Gastroesophageal sphincter (tissue), 3 donors: ENCODE data around the gene BABAM2.

Experiments used
- CTCF ChIP-seq, 4 experiments: fragments of 200-600 bp in 2 of 4; fragments of 450-650 bp in 2 of 4; sonication (generic) in 1 of 4; IDR thresholded peaks; one replicate each; pipeline ENCODE4 v1.5.1; 2017 to 2019; ENCODE audit warnings: antibody characterized with exemption in 4 of 4, mild to moderate bottlenecking in 2 of 4, moderate library complexity in 2 of 4
- POLR2A ChIP-seq, 2 donors: fragments of 450-650 bp; IDR thresholded peaks; one replicate each; pipeline ENCODE4 v1.6.1; 2017; ENCODE audit warnings: antibody characterized with exemption in 2 of 2, mild to moderate bottlenecking in 2 of 2, moderate library complexity in 1 of 2

- no peak for TF ChIP-seq CTCF (IDR thresholded peaks at IDR 0.05)
- no peak for TF ChIP-seq POLR2A (IDR thresholded peaks at IDR 0.05)
Observed at GRCh38 chr2:28377984-28378678, 487.6 kb downstream of the BABAM2 start.
